ENCODE measurements around the gene SCMH1. TPM values are rescaled to one million over a fixed set of nuclear protein-coding genes. Genes with fewer than 3 reads are reported as not detected.

The SCMH1 gene
- total and polyA plus RNA-seq, 2 of the 4 experiments (the other 2 are of a cell fraction), result 9.0 to 19.4 TPM

GRCh38 chr1:41100170-41100569, 141.9 kb downstream of the SCMH1 start:
- no peaks in the 10 kb centered on the region for H3K27me3 ChIP-seq (ENCODE audit: control insufficient read depth, insufficient read depth, low read length)
- H3K4me2 ChIP-seq (ENCODE audit: low read depth, low read length), result no peak overlapping the region
- H4K91ac ChIP-seq (ENCODE audit: insufficient read depth, low read depth, low read length), result no peak overlapping the region
- no peak for DNase-seq
- no peaks in the 10 kb centered on the region; a peak in 1 of 4 replicates for H3K79me1 ChIP-seq (ENCODE audit: low read depth in 1 of 2, low read length in 2 of 2)
- no peaks in the 10 kb centered on the region; the same call in 1 of the 2 replicates for H4K20me1 ChIP-seq (ENCODE audit: insufficient read depth, low read length)
- no peak overlapping the region for H3K56ac ChIP-seq (ENCODE audit: extremely low read depth, insufficient read depth, low read length)
- ChIA-PET POLR2A (ENCODE audit: unreplicated experiment) (no interaction called here), CTCF (no interaction called here)
- no peak overlapping the region for H2BK5ac ChIP-seq (ENCODE audit: low read depth, low read length, poor library complexity, severe bottlenecking)
- no peak overlapping the region for H3K4ac ChIP-seq (ENCODE audit: low read depth, low read length)
- H3K18ac ChIP-seq (ENCODE audit: low read depth, low read length), result no peak overlapping the region
- H2AK5ac ChIP-seq (ENCODE audit: low read depth, low read length), result no peak overlapping the region
- no peak overlapping the region for H3K4me3 ChIP-seq (ENCODE audit: insufficient read depth, low read depth, low read length)
- intact Hi-C loops (cut with micrococcal nuclease), result loop anchor here (5.0 kb wide), 1 partner anchor 142 kb away; the partner anchor contains the start of gene SCMH1
- no peak overlapping the region for H2BK15ac ChIP-seq (ENCODE audit: low read depth, low read length)
- no peak overlapping the region for H2BK20ac ChIP-seq (ENCODE audit: low read depth, low read length)
- no peak overlapping the region for H4K8ac ChIP-seq (ENCODE audit: low read depth in 2 of 2, low read length in 2 of 2)
- H4K5ac ChIP-seq (ENCODE audit: low read depth, low read length), result no peak overlapping the region
- no peak overlapping the region for H3K9ac ChIP-seq (ENCODE audit: low read depth, low read length)
- no peak overlapping the region for H3K27ac ChIP-seq (ENCODE audit: insufficient read depth, low read length)
- no peaks in the 10 kb centered on the region for H3K9me3 ChIP-seq (ENCODE audit: control insufficient read depth, insufficient read depth, low read length)
- BruUV-seq (replicated peaks), result no TSS peak
- H3K36me3 ChIP-seq (ENCODE audit: control insufficient read depth, insufficient read depth, low read length), result no peaks in the 10 kb centered on the region
- no peak overlapping the region for H2AFZ ChIP-seq (replicated peaks; ENCODE audit: low read length, poor library complexity)
- no peak for ATAC-seq (ENCODE audit: low read depth)
- no peak overlapping the region for H2AK9ac ChIP-seq (replicated peaks; ENCODE audit: low read depth, low read length, poor library complexity)
- H3K23ac ChIP-seq (ENCODE audit: low read depth, low read length), result no peak overlapping the region
- no peak overlapping the region for H3K14ac ChIP-seq (replicated peaks; ENCODE audit: low read depth, low read length)
- no peak overlapping the region for H2BK120ac ChIP-seq (ENCODE audit: low read depth, low read length)
- H3K4me1 ChIP-seq (ENCODE audit: control insufficient read depth, insufficient read depth, low read length), result peaks cover 5% of the 10 kb centered on the region
- dilution Hi-C loops (cut with HindIII; ENCODE audit: low sequenced_read_pairs, unreplicated experiment), result no loop called here
- WGBS, 2 experiments (ENCODE audit: extremely low coverage in 2 of 2, insufficient read length in 1 of 2), result no CpG with 5 or more reads among the region's 4 CpGs
- H3K9me1 ChIP-seq (ENCODE audit: insufficient read depth, low read length), result peaks cover 3% of the 10 kb centered on the region
- TF ChIP-seq FOS (IDR thresholded peaks at IDR 0.05; ENCODE audit: low read depth, low read length) (no peak), MXI1 (IDR thresholded peaks at IDR 0.05; ENCODE audit: borderline replicate concordance, low read depth, low read length) (no peak), MAFK (IDR thresholded peaks at IDR 0.05; ENCODE audit: low read depth, low read length) (no peak), ELK1 (IDR thresholded peaks at IDR 0.05; ENCODE audit: borderline replicate concordance, low read depth, low read length) (no peak), CHD1 (IDR thresholded peaks at IDR 0.05; ENCODE audit: low read depth, low read length) (no peak), USF2 (IDR thresholded peaks at IDR 0.05; ENCODE audit: low read depth, low read length) (no peak), MAZ (IDR thresholded peaks at IDR 0.05; ENCODE audit: borderline replicate concordance, low read depth, low read length) (no peak), BHLHE40 (IDR thresholded peaks at IDR 0.05; ENCODE audit: low read depth, low read length) (no peak), SMC3 (IDR thresholded peaks at IDR 0.05; ENCODE audit: low read depth, low read length) (no peak), RFX5 (IDR thresholded peaks at IDR 0.05; ENCODE audit: low read depth, low read length) (no peak), CEBPB (IDR thresholded peaks at IDR 0.05; ENCODE audit: low read depth, low read length) (no peak), POLR2A (IDR thresholded peaks at IDR 0.05; ENCODE audit: low read depth, low read length) (no peak), CTCF (conservative IDR thresholded peaks at IDR 0.05; ENCODE audit: low read depth, low read length) (no peak), RAD21 (IDR thresholded peaks at IDR 0.05; ENCODE audit: low read length) (no peak), RCOR1 (IDR thresholded peaks at IDR 0.05; ENCODE audit: insufficient replicate concordance, low read length) (no peak)
- in situ Hi-C loops (cut with MboI; ENCODE audit: low sequenced_read_pairs), result no loop called here

All from IMR-90 (cell line).